Activated T-cell treated with anti-CD3 and anti-CD28 coated beads, Interleukin-2, amount 50 U/mL, for 48 hours (primary cell): ENCODE results near the gene WAPL.

ENCODE experiments used
- DNase-seq, 2 experiments: peaks; one replicate each; pipeline ENCODE4 v3.0.0-alpha.2; 2020

WAPL gene

DNA sequence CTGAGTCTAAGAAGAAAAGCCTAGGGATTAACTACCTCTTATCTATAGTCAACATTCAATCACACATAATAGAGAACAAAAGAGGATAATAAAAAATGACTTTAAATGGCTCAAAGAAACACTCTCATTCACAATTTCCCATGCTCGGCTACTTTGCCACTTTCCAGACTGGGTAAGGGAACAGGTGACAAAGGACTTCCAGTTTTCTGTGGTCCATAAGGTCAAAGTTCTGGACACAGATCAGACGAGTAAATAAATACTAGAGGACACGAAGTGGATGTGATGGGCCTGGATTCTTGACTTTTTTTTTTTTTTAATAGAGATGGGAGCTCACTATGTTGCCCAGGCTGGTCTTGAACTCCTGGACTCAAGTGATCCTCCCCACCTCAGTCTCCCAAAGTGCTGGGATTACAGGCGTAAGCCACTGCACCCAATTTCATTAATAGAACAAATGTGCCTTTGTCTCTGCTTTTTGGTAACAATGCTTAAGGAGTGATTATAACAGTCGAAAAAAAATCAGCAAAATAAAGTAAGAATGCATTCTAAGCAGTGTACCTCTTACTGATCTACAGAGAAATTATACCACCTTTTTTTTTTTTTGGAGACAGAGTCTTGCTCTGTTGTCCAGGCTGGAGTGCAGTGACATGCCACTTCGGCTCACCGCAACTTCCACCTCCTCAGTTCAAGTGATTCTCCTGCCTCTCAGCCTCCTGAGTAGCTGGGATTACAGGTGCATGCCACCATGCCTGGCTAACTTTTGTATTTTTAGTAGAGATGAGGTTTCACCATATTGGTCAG is 70.6 kb downstream of the WAPL start:
- no peak for DNase-seq

DNA sequence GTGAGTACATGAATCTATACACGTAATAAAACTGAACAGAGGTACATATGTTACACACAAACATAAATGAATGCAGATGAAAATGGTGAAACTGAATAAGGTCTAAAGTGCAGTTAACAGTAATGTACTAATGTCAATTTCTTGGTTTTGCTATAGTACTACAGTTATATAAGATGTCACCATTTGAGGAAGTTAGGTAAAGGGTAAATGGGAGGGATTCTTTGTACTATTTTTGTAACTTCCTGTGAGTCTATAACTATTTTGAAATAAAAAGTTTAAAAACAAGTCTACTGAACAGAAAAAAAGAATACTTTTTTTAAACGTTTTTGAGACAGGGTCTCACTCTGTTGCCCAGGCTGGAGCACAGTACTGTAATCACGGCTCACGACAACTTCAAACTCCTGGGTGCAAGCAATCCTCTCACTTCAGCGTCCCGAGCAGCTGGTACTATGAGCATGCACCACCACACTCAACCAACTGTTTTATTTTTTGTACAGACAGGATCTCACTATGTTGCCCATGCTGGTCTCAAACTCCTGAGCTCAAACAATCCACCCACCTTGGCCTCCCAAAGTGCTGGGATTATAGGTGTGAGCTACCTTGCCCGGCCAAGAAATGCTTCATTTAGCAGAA is 71.5 kb downstream of the WAPL start:
- DNase-seq: no peak

DNA sequence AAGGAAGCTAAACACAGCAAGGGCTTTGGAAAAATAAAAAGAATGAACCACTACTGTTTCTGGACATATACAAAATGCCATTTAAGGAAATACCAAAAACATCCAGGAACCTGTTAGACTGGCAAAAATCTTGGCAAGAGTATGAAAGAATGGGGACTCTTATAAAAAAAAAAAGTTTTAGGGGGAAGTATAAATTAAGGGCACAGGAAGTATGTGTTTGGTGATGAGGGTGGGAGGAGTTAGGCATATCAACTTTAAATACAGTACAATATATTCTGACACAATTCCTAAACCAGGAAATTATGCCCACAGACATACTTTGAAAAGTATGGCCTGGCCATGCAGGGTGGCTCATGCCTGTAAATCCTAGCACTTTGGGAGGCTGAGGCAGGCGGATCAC is 74.2 kb downstream of the WAPL start:
- DNase-seq: no peak

- no peak for DNase-seq
Measured at GRCh38 chr10:86446987-86447386, 74.6 kb downstream of the WAPL start.

- no peak for DNase-seq
Measured at GRCh38 chr10:86446440-86446839, 75.2 kb downstream of the WAPL start.

DNA sequence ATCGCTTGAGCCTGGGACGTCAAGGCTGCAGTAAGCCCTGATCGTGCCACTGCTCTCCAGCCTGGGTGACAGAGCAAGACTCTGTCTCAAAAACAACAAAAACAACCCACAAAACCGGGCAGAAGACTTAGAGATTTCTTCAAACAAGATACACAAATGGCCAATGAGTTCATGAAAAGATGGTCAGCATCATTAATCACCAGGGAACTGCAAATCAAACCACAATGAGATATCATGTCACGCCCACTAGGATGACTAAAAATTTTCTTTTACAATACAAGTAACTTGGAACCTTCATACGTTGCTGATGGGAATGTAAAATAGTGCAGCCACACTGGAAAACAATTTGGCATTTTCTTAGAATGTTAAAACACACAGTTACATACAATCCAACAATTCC is 77.7 kb downstream of the WAPL start:
- no peak for DNase-seq

- DNase-seq: no peak
Measured at GRCh38 chr10:86443069-86443468, 78.5 kb downstream of the WAPL start.

- no peak for DNase-seq
Measured at GRCh38 chr10:86440874-86441843, 80.4 kb downstream of the WAPL start.

DNA sequence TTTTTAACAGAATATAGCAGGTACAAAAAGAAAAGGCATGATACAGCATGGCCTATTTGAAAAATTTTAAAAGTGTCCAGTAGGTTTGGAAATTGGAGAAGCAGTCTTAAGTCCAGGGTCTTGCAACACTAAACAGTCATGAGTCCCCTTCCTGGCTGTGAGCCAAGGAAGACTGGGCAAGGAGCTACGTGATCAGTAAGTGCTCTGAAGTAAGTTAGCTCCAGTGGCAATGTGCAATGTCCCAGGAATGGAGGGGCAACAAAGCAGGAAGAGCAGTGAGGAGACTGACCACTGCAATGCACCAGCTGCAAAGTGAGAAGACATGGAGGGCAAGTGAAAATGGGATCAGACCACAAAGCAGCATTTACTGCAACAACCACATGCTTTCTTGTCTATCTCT is 82.0 kb downstream of the WAPL start:
- DNase-seq: no peak

- DNase-seq: no peak
Measured at GRCh38 chr10:86438091-86438749, 83.4 kb downstream of the WAPL start.

DNA sequence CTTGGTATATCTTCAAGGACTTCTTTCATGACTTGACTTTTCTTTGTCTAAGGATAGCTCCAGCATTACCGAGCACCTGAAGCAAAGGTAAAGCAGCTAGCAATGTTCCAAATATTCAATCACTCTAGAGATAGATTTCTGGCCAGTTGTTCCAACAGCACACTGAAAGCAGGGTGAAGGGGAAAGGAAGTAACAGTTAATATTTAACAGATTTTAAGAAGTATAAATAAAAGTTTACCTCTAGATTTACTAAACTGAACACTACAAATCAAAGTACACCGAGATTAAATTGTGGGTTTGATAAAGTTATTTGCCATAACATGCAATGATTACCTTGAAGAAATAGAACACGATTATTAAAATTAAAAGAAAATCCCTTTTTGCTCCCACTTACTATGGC is 84.1 kb downstream of the WAPL start:
- no peak for DNase-seq

GRCh38 chr10:86436963-86437362 is 84.6 kb downstream of the WAPL start:
- no peak for DNase-seq

DNA sequence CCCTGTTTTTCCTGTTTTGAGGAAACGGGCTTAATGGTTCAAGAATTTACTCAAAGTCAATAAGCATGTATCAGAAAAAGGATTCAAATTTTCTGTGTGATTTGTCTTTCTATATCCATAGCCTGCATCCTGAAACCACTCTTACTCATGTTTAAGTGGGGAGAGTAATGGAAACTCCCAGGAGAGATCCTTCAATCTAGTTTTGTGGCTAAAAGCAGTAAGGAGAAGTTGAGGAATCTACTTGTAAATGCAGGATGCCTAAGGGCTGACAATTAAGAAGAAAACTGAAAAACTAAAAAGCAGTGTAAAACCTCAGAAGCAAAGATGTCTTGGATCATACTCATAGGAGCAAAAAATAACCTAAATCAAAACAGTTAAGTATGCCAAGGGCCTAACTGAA is 86.9 kb downstream of the WAPL start:
- DNase-seq: no peak

DNA sequence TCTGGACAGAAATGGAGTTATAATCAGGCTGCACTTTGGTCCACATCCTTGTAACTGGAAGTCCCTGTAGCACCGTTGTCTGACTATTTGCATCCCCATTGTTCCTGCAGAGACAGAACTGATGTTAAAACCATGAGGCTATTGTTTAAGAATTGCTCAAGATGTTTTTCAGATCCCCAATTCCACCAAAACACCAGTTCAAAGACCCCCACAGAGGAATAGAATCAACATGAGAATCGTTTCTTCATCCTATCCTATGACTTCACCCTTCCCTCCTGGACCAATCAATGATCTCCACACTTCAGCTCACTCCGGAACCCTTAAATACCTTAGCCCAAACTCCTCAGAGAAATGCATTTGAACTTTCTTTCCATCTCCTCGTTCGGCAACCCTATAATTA is 97.9 kb downstream of the WAPL start:
- no peak for DNase-seq

DNA sequence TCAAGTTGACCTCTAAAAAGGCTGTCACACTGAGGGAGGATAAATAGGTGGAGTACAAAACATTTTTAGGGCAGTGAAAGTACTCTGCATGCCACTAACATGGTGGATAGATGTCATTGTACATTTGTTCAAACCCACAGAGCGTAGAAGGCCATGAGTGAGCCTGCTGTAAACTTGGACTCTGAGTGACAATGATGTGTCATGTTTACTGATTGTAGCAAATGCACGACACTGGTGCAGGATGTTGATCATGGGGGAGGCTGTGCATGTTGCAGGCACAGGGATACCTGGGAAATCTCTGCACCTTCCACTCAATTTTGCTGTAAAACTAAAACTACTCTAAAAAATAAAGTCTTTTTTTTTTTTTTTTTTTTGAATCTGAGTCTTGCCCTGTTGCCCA is 102.5 kb downstream of the WAPL start:
- no peak for DNase-seq

- no peak for DNase-seq
Measured at GRCh38 chr10:86415583-86415982, 106.0 kb downstream of the WAPL start.

DNA sequence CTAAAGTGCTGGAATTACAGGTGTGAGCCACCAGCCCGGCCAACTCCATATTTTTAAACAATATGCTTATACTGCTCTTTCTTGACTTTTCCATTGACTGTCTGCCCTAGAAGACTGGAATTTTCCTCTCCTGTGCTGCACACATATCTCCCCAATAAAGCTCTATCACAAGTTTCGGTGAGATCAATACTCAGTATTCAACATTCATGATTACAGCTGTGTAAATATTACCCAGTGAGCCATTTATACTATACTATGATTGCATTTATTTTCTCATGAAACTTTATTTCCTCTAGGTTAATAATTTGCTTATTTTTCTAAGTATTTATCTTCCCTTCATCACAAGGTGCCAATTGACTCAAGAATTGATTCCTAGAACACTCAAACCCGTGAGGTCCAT is 106.5 kb downstream of the WAPL start:
- no peak for DNase-seq

DNA sequence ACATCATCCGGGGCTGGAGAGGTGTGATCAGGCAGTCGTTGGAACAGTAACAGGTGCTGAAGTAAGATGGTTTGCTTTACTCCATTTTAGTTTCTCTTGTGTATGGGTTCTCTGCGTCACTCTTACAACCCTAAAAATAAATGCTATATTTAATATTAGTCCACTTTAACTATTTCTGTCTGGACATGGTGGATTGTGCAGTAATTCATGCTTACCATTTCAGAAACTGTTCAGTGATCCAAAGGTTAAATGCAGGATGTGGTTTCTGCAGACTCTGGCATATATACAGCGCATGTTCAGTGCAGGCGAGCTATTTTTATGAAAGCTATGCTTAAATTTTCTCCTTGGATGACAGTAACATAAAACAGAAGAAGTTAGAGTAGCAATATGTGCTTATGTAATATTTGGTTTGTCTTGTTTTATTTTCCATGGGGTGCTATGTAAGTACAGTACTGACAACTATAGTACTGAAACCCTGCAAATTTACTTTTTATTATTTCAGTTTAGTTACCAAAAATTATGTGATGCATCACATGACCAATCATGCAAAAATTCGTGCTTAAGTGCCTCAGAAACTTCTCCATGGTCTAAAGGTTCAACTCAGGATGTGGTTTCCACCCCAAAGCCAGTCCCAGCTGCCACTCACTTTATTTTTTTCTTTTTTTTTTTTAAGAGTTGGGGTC is 108.4 kb downstream of the WAPL start:
- no peak for DNase-seq

GRCh38 chr10:86411852-86412560 is 109.6 kb downstream of the WAPL start:
- peak in 1 of 2 experiments; percentile 32 for DNase-seq

- DNase-seq: peak; percentile 45 to 56
Measured at GRCh38 chr10:86411281-86411841, 110.2 kb downstream of the WAPL start.

DNA sequence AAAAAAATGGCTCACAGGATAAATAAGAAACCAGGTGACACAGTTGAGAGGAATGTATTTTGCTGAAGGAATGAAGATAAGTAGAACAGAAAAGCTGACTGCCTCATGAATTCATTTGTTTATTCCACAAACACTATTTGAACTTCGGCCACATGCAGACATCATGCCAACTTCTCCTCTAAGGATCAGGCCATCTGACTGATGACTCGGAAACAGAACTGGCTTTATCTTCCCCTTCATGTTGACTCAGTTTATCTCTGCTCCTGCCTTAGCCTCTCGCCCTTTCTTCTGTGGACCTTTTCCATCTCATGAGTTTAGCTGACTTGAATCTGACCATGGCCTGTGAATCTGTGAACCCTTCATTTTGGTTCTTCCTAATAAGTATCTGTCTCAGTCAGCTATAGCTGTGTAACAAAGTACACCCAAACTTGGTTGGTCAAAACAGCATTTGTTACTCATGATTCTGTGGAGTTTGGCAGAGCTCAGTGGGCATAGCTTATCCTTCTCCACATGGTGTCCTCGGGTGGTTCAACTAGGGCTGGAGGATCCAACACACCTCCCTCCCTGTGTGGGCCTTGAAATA is 111.0 kb downstream of the WAPL start:
- DNase-seq: no peak
